ENCODE measurements around the gene MYO1F. TPM values are rescaled to one million over a fixed set of nuclear protein-coding genes. Genes with fewer than 3 reads are reported as not detected.
"Not testable (repeated sequence)": the region's sequence is repeated elsewhere in the genome, so short reads cannot be mapped to it uniquely, and the experiment has no call there.

MYO1F gene
- total and polyA plus RNA-seq, 2 donors, result 9.9 to 20.8 TPM

- Histone ChIP-seq H3K27ac (ENCODE audit: low read depth in 1 of 2, low read length in 1 of 2) (no peak overlapping the region), H3K36me3 (ENCODE audit: control insufficient read depth in 2 of 2, insufficient read depth in 2 of 2, low read length in 1 of 2) (no peaks in the 10 kb centered on the region), H3K27me3 (ENCODE audit: control insufficient read depth in 2 of 2, insufficient read depth in 1 of 2, low read length in 1 of 2) (no peaks in the 10 kb centered on the region), H3K4me1 (ENCODE audit: control insufficient read depth in 2 of 2, insufficient read depth in 2 of 2, low read length in 2 of 2) (peaks cover 16 to 43% of the 10 kb centered on the region in 2 donors), H3K4me3 (ENCODE audit: low read length in 2 of 2) (no peak overlapping the region), H3K9me3 (ENCODE audit: control insufficient read depth in 2 of 2, insufficient read depth in 1 of 2, low read length in 1 of 2) (no peaks in the 10 kb centered on the region)
- no peak for DNase-seq (ENCODE audit: low read depth in 6 of 9, low spot score in 9 of 9)
- 97% methylated on average over 6 of the region's 6 CpGs for WGBS
Observed at GRCh38 chr19:8519388-8519787, 57.9 kb downstream of the MYO1F start.

DNA sequence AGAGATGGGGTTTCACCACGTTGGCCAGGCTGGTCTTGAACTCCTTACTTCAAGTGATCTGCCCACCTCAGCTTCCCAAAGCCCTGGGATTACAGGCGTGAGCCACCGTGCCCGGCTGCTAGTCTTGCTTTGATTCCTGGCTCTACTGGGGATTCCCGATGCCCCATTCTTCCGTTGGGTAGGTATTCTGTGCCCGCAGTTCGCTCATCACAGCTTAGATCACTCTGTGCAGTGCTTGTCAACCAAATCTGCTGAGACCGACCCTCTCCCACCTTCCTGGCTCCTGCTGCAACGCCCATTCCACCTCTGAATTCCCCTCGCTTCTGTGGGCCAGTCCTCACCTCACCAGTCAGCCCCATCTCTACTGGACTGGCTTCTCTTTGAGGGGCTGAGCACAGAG lies 58.7 kb downstream of the MYO1F start:
- Histone ChIP-seq H3K4me3 (ENCODE audit: low read length in 2 of 2) (no peak overlapping the region), H3K36me3 (ENCODE audit: control insufficient read depth in 2 of 2, insufficient read depth in 2 of 2, low read length in 1 of 2) (no peaks in the 10 kb centered on the region), H3K4me1 (ENCODE audit: control insufficient read depth in 2 of 2, insufficient read depth in 2 of 2, low read length in 2 of 2) (peaks cover 16 to 48% of the 10 kb centered on the region in 2 donors), H3K27me3 (ENCODE audit: control insufficient read depth in 2 of 2, insufficient read depth in 1 of 2, low read length in 1 of 2) (no peaks in the 10 kb centered on the region), H3K9me3 (ENCODE audit: control insufficient read depth in 2 of 2, insufficient read depth in 1 of 2, low read length in 1 of 2) (no peaks in the 10 kb centered on the region), H3K27ac (ENCODE audit: low read depth in 1 of 2, low read length in 1 of 2) (peak overlapping the region; percentile 3 to 82)
- WGBS, result 93% methylated on average over 11 of the region's 11 CpGs
- DNase-seq (ENCODE audit: low read depth in 6 of 9, low spot score in 9 of 9), result no peak

GRCh38 chr19:8517551-8518442 lies 59.4 kb downstream of the MYO1F start:
- Histone ChIP-seq H3K36me3 (ENCODE audit: control insufficient read depth in 2 of 2, insufficient read depth in 2 of 2, low read length in 1 of 2) (no peaks in the 10 kb centered on the region), H3K4me3 (ENCODE audit: low read length in 2 of 2) (no peak overlapping the region), H3K27me3 (ENCODE audit: control insufficient read depth in 2 of 2, insufficient read depth in 1 of 2, low read length in 1 of 2) (no peaks in the 10 kb centered on the region), H3K4me1 (ENCODE audit: control insufficient read depth in 2 of 2, insufficient read depth in 2 of 2, low read length in 2 of 2) (peaks cover 21 to 55% of the 10 kb centered on the region in 2 donors), H3K9me3 (ENCODE audit: control insufficient read depth in 2 of 2, insufficient read depth in 1 of 2, low read length in 1 of 2) (no peaks in the 10 kb centered on the region), H3K27ac (ENCODE audit: low read depth in 1 of 2, low read length in 1 of 2) (peak overlapping the region; percentile 77 to 91)
- peak in 7 of 9 donors; percentile 45 to 82 (median 62) for DNase-seq (ENCODE audit: low read depth in 6 of 9, low spot score in 9 of 9)
- WGBS, result 37% methylated on average over 10 of the region's 10 CpGs

DNA sequence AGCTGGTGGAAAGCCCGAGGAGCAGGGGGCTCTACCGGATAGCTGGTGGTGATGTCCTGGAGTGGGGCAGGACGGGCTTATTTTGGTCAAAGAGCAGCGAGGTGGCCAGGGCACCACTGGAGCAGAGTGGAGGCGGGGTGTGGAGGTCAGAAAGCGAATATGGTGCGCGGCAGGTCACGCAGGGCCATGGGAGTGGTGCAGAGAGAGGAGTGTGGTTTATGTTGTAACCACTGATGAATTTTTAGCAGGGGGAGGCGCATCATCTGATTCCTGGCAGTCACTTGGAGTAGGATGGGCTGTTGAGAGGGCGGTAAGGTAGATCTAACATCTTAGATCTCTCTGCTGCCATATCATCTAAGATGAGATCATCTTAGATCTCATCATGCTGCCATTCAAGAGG lies 61.9 kb downstream of the MYO1F start:
- Histone ChIP-seq H3K4me3 (ENCODE audit: low read length in 2 of 2) (no peak overlapping the region), H3K4me1 (ENCODE audit: control insufficient read depth in 2 of 2, insufficient read depth in 2 of 2, low read length in 2 of 2) (peaks cover 21 to 61% of the 10 kb centered on the region in 2 donors), H3K9me3 (ENCODE audit: control insufficient read depth in 2 of 2, insufficient read depth in 1 of 2, low read length in 1 of 2) (peaks cover 1 to 4% of the 10 kb centered on the region in 2 donors), H3K27me3 (ENCODE audit: control insufficient read depth in 2 of 2, insufficient read depth in 1 of 2, low read length in 1 of 2) (no peaks in the 10 kb centered on the region), H3K27ac (ENCODE audit: low read depth in 1 of 2, low read length in 1 of 2) (peak overlapping the region; percentile 64 to 71), H3K36me3 (ENCODE audit: control insufficient read depth in 2 of 2, insufficient read depth in 2 of 2, low read length in 1 of 2) (peaks cover 7 to 15% of the 10 kb centered on the region in 2 donors)
- DNase-seq (ENCODE audit: low read depth in 6 of 9, low spot score in 9 of 9), result peak in 1 of 9 donors; percentile 53
- 86% methylated on average over 11 of the region's 11 CpGs for WGBS

GRCh38 chr19:8514505-8515009 lies 62.7 kb downstream of the MYO1F start:
- WGBS, result 86% methylated on average over 21 of the region's 21 CpGs
- H3K27me3 ChIP-seq (ENCODE audit: control insufficient read depth in 2 of 2, insufficient read depth in 1 of 2, low read length in 1 of 2); H3K9me3 ChIP-seq (ENCODE audit: control insufficient read depth in 2 of 2, insufficient read depth in 1 of 2, low read length in 1 of 2); DNase-seq (ENCODE audit: low read depth in 6 of 9, low spot score in 9 of 9): not testable (repeated sequence)
- Histone ChIP-seq H3K36me3 (ENCODE audit: control insufficient read depth in 2 of 2, insufficient read depth in 2 of 2, low read length in 1 of 2) (peaks cover 7 to 21% of the 10 kb centered on the region in 2 donors), H3K4me1 (ENCODE audit: control insufficient read depth in 2 of 2, insufficient read depth in 2 of 2, low read length in 2 of 2) (peaks cover 21 to 61% of the 10 kb centered on the region in 2 donors), H3K27ac (ENCODE audit: low read depth in 1 of 2, low read length in 1 of 2) (peak overlapping the region; percentile 94 to 100), H3K4me3 (ENCODE audit: low read length in 2 of 2) (peak overlapping the region; percentile 59 to 98)

GRCh38 chr19:8513687-8514504 lies 63.3 kb downstream of the MYO1F start, which contains the start of gene ZNF414:
Gene ZNF414 (minus strand): TSS chr19:8514167. CDS start chr19:8514046, 121 bp downstream.
- no peaks in the 10 kb centered on the region for H3K27me3 ChIP-seq (ENCODE audit: control insufficient read depth in 2 of 2, insufficient read depth in 1 of 2, low read length in 1 of 2)
- peak within 1 kb of the TSS; percentile 59 to 98 for H3K4me3 ChIP-seq (ENCODE audit: low read length in 2 of 2)
- 2% methylated on average over 70 of the region's 70 CpGs for WGBS
- DNase-seq (ENCODE audit: low read depth in 6 of 9, low spot score in 9 of 9), result peak; percentile 85 to 98 (median 93)
- H3K27ac ChIP-seq (ENCODE audit: low read depth in 1 of 2, low read length in 1 of 2), result peak within 1 kb of the TSS; percentile 94 to 100
- H3K4me1 ChIP-seq (ENCODE audit: control insufficient read depth in 2 of 2, insufficient read depth in 2 of 2, low read length in 2 of 2), result peaks cover 21 to 60% of the 10 kb centered on the region in 2 donors
- peaks cover 1 to 4% of the 10 kb centered on the region in 2 donors for H3K9me3 ChIP-seq (ENCODE audit: control insufficient read depth in 2 of 2, insufficient read depth in 1 of 2, low read length in 1 of 2)
- peaks cover 7 to 25% of the 10 kb centered on the region in 2 donors for H3K36me3 ChIP-seq (ENCODE audit: control insufficient read depth in 2 of 2, insufficient read depth in 2 of 2, low read length in 1 of 2)

DNA sequence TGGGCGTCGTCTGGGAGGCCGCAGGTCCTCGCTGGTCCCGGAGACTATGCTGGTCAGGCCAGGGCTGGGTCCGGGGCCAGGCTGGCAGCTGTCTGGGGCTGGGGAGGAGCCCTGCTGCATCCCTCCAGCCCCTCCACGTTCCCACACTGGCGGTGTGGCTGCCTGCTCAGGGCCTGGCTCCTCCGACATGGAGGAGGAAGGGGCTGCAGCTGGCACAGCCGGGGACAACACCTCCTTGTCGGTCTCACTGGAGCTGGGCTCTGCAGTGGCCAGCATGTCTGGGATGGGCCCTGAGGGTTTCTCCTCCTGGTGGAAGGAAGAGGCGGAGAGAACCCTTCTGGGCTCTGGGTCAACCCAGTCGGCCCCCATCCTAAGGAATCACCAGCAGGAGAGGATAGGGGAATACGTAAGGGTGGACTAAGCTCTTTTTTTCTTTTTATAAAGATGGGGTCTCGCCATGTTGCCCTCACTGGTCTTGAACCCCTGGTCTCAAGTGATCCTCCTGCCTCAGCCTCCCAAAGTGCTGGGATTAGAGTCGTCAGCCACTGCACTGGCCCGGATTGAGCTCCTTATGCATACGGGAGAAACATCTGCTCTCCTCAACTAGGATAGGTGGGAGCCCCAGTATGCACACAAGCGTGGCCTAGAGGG lies 64.1 kb downstream of the MYO1F start:
- peaks cover 15 to 53% of the 10 kb centered on the region in 2 donors for H3K4me1 ChIP-seq (ENCODE audit: control insufficient read depth in 2 of 2, insufficient read depth in 2 of 2, low read length in 2 of 2)
- H3K27ac ChIP-seq (ENCODE audit: low read depth in 1 of 2, low read length in 1 of 2), result peak overlapping the region; percentile 94 to 100
- WGBS, result 69% methylated on average over 19 of the region's 19 CpGs
- H3K27me3 ChIP-seq (ENCODE audit: control insufficient read depth in 2 of 2, insufficient read depth in 1 of 2, low read length in 1 of 2), result no peaks in the 10 kb centered on the region
- peaks cover 7 to 29% of the 10 kb centered on the region in 2 donors for H3K36me3 ChIP-seq (ENCODE audit: control insufficient read depth in 2 of 2, insufficient read depth in 2 of 2, low read length in 1 of 2)
- peaks cover 1 to 4% of the 10 kb centered on the region in 2 donors for H3K9me3 ChIP-seq (ENCODE audit: control insufficient read depth in 2 of 2, insufficient read depth in 1 of 2, low read length in 1 of 2)
- H3K4me3 ChIP-seq (ENCODE audit: low read length in 2 of 2), result peak overlapping the region; percentile 59 to 98
- DNase-seq (ENCODE audit: low read depth in 6 of 9, low spot score in 9 of 9), result no peak

DNA sequence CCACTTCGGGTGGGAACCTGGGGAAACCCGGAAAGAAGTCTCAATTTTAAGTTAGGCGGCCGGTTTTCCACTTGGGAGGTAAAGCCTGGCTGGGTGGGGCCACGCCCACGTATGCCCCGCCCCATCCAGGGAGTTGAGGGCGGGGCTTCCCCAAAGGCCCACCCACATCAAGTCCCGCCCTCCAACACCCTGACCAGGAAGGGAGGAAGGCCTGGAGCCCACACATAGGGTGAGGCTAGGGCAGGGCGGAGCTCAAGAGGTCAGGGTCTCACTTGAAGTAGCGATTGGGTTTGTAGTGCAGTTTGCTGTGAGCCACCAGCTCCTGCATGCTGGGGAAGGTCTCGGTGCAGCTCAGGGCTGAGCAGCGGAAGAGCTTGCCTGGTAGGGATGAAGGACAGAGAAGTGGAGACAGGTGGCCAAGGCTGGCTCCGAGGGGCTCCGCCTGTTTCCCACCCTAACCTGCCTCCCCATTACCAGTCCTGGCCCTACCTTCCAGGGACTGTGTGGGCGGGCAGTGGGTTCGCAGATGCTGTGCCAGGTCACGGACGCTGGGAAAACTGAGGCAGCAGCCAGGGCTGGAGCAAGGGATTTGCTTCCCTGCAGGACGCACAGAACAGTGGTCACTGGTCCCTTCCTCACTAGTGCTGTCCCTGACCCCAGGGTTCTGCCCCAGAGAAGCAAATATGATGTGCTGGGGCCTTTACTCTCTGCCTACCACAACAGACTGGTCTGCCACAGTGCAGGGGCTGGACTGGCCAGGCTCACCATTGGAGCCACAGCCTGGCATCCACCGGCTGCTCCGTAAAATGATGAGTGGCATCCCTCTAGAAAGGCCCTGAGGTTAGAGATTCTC lies 64.9 kb downstream of the MYO1F start:
- Histone ChIP-seq H3K27me3 (ENCODE audit: control insufficient read depth in 2 of 2, insufficient read depth in 1 of 2, low read length in 1 of 2) (no peaks in the 10 kb centered on the region), H3K27ac (ENCODE audit: low read depth in 1 of 2, low read length in 1 of 2) (no peak overlapping the region), H3K9me3 (ENCODE audit: control insufficient read depth in 2 of 2, insufficient read depth in 1 of 2, low read length in 1 of 2) (peaks cover 1 to 4% of the 10 kb centered on the region in 2 donors), H3K4me3 (ENCODE audit: low read length in 2 of 2) (no peak overlapping the region), H3K36me3 (ENCODE audit: control insufficient read depth in 2 of 2, insufficient read depth in 2 of 2, low read length in 1 of 2) (peaks cover 7 to 29% of the 10 kb centered on the region in 2 donors), H3K4me1 (ENCODE audit: control insufficient read depth in 2 of 2, insufficient read depth in 2 of 2, low read length in 2 of 2) (peaks cover 8 to 45% of the 10 kb centered on the region in 2 donors)
- no peak for DNase-seq (ENCODE audit: low read depth in 6 of 9, low spot score in 9 of 9)
- WGBS, result 94% methylated on average over 22 of the region's 22 CpGs
